ENCODE results near the gene SLC6A19.
"Not testable (repeated sequence)": the region's sequence is repeated elsewhere in the genome, so short reads cannot be mapped to it uniquely, and the experiment has no call there.

SLC6A19 gene

DNA sequence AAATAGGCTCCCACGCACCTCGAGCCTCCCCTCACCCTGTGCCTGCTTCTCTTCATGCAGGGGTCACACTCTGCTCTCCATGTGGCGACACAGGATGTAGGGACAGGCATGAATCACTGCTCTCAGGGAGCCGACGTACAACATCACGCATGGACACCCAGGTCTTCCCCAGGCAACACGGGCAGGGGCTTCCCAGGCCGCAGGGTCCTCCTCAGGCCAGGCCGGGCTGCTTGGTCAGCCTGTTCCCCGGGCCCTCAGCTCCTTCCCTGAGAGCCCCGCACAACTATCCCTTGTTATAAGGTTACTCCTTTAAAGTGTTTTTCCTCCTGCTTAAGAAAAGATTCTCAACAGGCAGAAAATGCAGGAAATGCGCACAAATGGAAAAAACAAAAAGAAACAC lies 24.8 kb downstream of the SLC6A19 start:
- DNase-seq, result no peak

- no peak for DNase-seq
Observed at GRCh38 chr5:1226839-1227581, 25.6 kb downstream of the SLC6A19 start.

GRCh38 chr5:1227667-1228066 lies 26.3 kb downstream of the SLC6A19 start:
- DNase-seq, result no peak

DNA sequence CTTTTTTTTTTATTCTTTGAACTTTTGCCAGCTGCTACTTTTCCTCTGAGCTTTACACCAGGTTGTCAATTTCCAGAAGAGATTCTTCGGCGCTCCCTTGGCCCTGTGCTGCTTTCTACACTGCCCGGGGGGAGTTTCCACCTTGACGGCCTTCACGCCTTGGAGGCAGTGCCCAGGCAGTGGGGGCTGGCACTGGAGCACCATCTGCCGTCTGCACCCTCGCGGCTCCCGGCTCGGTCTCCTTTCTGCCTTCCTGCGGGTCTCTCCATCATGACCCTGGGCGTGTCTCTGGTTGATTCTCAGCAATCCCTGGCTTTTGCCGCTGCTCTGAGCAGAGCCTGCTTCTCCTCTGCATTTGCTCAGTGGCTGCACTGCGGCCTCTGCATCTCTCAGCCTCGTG lies 26.7 kb downstream of the SLC6A19 start:
- no peak for DNase-seq

GRCh38 chr5:1229023-1229422 lies 27.6 kb downstream of the SLC6A19 start:
- not testable (repeated sequence) for DNase-seq

DNA sequence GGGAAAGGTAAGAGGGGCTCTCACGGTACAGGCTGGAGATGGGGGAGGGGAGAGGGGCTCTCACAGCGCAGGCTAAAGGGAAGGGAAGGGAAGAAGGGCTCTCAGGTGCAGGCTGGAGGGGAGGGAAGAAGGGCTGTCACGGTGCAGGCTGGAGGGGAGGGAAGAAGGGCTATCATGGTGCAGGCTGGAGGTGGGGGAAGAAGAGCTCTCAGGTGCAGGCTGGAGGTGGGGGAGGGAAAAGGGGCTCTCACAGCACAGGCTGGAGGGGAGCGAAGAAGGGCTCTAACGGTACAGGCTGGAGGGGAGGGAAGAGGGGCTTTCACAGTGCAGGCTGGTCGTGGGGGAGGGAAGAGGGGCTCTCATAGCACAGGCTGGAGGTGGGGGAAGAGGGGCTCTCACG lies 28.4 kb downstream of the SLC6A19 start:
- DNase-seq, result no peak

- no peak for DNase-seq
Observed at GRCh38 chr5:1230551-1230950, 29.2 kb downstream of the SLC6A19 start.

- no peak for DNase-seq
Observed at GRCh38 chr5:1231354-1231905, 30.0 kb downstream of the SLC6A19 start.

DNA sequence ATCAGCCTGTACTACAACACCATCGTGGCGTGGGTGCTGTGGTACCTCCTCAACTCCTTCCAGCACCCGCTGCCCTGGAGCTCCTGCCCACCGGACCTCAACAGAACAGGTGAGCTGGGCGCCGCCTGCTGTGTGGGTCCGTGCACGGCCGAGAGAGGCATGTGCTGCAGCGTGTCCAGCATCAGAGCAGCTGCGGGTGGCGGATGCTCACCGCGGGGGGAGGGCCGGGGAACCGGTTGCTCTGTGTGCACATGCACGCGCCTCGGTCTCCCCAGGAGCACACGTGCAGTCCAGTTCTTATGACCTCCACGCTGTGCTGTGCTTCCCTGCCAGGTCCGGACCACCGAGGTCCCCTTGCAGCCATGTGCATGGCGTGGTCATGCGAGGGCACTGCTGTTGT lies 31.4 kb downstream of the SLC6A19 start:
- DNase-seq, result no peak

GRCh38 chr5:1235379-1235778 lies 34.0 kb downstream of the SLC6A19 start:
- no peak for DNase-seq

GRCh38 chr5:1235838-1236237 lies 34.4 kb downstream of the SLC6A19 start:
- no peak for DNase-seq

GRCh38 chr5:1239505-1240251 lies 38.3 kb downstream of the SLC6A19 start:
- DNase-seq, result no peak

- DNase-seq, result no peak
Observed at GRCh38 chr5:1240496-1241260, 39.3 kb downstream of the SLC6A19 start.

DNA sequence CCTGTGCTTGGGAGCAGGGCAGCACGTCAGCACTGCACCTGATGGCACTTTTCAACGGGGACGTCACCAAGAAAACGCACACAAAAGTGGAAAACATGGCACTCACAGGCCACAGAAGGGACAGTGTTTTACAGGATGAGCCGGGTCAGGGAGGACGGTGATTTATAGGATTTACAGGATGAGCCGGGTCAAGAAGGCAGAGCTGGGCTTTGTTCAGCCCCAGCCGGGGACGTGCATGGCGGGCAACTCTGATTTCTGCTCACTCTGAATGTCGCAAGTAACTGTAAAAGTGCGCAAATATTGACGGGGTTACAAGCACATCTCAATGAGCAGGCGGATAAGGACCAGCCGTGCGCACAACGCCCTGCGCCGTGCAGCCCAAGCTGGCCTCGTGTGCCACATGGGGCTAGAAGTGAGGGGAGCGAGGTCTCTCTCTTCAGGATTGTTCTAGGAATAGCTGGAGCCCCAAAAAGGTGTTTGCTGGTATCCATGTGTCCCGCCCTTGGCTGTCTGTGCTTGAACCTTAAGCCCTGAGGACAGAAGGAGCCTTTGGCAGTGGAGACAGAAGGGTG lies 40.2 kb downstream of the SLC6A19 start:
- no peak for DNase-seq

- DNase-seq, result no peak
Observed at GRCh38 chr5:1242733-1243486, 41.5 kb downstream of the SLC6A19 start.

DNA sequence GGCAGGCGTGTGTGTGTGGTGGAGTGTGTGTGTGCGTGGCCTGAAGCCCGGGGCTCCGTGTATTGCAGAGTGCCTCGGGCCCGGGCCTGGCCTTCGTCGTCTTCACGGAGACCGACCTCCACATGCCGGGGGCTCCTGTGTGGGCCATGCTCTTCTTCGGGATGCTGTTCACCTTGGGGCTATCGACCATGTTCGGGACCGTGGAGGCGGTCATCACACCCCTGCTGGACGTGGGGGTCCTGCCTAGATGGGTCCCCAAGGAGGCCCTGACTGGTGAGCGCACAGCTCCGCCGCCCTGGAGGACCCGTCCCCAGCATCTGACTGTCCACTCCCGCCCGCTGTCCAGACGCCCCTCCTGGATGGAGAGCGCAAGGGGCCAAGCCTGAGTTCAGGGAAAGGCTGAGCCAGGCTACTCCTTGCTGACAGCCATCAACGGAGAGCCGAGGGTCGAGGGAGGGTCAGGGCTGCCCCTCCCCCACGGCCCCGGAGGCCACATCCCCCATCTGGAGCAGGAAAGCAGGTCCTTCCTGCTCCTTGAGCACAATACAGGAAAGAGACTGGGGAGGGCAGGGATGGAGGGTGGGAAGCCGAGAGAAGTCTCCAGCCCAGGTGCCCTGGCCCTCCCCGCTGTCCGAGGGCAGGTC lies 42.2 kb downstream of the SLC6A19 start:
- DNase-seq, result no peak

DNA sequence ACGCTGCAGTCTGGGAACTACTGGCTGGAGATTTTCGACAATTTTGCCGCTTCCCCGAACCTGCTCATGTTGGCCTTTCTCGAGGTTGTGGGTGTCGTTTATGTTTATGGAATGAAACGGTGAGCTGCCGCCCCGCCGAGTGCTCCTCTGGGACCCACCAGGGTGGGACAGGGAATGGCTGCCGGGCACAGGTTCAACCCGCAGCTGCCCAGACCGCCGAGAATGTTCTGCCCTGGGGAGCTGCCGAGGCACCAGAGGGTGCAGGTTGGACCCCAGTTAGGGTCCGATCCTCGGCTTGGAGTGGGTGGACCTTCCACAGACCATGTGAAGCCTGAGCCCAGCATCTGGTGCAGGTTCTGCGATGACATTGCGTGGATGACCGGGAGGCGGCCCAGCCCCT lies 42.9 kb downstream of the SLC6A19 start:
- DNase-seq, result no peak

DNA sequence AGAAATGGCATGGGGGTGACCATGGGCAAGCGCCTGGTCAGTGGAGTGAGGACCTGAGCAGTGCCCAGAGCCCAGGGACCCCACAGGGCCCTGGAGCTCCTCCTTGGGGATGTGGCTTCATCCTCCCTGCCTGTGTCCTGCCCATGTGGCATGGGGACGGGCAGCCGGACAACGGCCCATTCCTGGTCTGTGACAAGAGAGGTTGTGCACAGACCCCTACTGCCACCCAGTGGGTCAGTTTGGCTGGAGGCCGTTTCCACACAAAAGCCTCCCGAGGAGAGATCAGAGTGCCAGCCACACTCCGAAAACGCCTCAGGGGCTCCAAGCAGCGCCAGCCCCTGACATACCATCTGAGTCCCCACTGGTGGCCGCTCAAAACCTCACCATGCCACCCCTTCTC lies 43.6 kb downstream of the SLC6A19 start:
- no peak for DNase-seq

- no peak for DNase-seq
Observed at GRCh38 chr5:1245905-1246576, 44.6 kb downstream of the SLC6A19 start.

GRCh38 chr5:1246711-1247431 lies 45.5 kb downstream of the SLC6A19 start:
- DNase-seq, result no peak

DNA sequence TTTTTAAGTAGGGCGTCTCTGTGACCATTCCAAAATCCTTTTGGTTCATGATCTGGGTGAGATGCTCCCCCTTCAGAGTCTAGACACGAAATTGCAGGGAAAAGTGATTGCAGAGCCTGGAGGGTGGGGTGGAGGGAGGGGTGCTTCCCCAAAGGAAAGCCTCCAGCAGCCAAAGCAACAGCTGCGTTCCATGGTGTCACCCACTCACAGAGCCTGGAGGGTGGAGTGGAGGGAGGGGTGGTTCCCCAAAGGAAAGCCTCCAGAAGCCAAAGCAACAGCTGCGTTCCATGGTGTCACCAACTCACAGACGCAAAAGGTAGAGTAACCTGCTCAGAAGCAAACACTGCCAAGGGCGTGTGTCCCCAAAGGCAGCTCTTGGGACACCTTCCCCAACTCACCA lies 46.4 kb downstream of the SLC6A19 start:
- no peak for DNase-seq
